Retina (tissue), 1 donor: ENCODE measurements around the gene FBXW12.

Experiments used
- DNase-seq: peaks from one replicate; pipeline ENCODE4 v3.0.0-alpha.2; 2016

The FBXW12 gene

DNA sequence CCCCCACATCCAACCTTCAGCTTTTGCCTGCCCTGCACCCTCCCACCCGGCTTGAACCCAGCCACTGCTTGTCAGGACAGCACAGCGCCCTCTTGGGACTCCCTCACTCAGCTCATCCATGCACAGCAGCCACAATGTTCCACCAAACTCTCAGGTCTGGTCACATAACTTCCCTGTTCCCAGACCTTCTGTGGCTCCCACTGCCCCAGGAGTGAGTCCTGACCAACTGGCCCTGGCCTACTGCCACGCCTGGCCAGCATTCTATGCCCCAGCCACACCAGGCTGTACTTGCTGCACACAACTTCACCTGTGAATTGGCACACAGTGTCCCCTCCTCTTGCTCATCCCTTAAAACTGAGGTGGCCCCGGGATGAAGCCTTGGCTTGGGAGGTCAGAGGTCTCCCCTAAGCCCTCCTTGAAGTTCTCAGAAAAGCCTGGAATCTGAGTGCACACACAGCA is 36.8 kb downstream of the FBXW12 start:
- DNase-seq, result no peak

DNA sequence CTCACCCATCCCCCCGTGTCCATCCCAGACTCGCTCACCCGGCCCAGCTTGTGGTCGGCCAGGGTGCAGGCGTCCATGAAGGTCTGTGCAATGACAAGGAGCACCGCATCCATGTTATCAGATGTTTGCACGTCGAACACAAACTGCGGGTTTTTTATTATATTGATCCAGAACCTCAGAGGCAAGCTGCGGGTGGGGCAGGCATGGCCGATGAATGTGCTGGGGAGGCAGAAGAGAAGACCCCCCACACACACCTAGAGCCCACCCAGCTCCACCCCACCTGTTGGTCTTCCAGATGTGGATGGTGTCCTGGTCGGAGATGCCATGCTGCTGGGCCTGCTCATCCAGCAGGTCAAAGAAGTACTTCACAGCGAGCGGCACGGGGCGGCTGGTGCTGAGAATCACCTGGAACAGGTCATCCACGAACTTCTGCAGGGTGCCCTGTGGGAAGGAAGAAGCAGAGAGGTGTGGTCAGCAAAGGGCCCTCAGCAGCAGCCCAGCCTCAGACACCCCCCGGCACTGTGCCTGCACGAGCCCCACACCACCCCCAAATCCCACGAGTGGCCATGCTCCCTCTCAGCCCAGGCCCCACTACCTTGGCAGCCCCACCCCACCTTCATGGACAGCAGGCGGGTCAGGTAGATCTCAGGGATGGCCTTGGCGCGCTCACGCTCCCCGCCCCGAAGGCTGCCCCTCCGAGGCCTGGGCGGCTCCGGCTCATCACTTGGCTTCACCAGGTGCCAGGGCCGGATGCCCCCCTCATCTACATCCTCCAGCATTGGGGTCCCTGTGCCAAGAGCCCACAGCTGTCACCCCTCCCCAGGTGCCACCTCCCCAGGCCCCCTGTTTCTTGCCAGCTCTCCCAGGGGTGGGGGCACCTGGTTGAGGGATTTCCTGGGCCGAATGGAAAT is 37.5 kb downstream of the FBXW12 start:
- DNase-seq, result no peak

DNA sequence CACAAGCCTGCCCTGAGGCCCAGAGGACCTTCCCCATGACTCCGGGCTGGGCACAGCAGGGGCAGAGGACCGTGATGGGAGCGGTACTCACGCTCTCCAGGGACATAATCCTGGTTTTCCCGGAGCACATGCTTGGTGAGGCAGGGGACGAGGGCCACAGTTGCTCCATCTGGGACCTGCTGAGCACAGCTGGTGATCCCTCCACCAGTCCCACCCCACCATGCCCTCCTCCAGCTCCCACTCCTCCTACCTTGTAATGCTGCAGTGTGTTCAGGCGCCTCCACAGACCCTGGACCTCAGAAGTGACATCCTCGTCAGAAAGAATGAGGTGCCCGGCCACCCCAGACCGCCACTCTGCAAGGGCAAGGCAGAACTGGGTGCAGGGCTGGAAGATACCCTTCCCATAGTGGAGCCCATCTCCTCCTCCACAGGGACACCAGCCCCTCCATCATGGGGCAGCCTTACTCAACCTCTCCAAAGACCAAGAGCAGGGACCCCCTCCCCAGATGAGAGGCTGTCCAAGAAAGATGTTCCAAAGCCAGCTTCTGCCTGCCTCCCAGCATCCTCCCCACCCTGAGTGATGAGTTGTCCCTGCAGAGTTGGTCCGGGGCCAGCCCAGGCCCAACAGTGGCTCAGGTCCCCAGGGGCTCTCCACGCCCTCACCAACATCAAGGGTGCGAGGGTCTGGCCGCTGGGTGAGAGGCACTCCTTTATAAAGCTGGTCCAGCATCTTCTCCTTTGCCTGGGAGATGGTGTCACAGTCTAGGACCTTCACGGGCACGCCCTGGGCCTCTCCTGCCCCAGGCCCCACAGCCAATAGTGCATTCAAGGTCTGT is 38.4 kb downstream of the FBXW12 start:
- no peak for DNase-seq

DNA sequence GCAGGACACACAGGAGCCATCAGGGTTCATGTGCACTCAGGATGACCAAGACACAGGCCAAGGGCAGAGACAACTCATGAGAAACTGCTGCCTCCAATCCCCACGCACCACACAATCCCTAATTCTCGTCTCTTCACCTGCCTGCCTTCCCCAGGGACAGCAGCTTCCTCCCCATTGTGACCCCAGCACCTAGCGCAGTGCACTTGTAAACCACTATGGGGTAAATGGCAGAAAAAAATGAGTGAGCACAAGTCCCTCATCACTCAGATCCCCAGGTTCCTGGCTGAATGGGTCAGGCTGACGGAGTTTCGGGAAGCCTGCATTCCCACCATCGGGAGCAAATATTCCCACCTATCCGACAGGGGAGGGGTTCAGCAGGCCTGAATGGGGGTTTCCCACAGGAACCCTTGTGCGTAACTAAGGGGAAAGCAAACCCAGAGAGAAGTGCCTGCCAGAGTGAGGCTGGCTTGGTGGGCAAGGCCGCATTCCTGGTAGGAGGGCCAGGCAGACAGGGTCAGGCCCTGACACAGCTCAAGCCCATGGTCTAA is 39.1 kb downstream of the FBXW12 start:
- DNase-seq, result no peak

DNA sequence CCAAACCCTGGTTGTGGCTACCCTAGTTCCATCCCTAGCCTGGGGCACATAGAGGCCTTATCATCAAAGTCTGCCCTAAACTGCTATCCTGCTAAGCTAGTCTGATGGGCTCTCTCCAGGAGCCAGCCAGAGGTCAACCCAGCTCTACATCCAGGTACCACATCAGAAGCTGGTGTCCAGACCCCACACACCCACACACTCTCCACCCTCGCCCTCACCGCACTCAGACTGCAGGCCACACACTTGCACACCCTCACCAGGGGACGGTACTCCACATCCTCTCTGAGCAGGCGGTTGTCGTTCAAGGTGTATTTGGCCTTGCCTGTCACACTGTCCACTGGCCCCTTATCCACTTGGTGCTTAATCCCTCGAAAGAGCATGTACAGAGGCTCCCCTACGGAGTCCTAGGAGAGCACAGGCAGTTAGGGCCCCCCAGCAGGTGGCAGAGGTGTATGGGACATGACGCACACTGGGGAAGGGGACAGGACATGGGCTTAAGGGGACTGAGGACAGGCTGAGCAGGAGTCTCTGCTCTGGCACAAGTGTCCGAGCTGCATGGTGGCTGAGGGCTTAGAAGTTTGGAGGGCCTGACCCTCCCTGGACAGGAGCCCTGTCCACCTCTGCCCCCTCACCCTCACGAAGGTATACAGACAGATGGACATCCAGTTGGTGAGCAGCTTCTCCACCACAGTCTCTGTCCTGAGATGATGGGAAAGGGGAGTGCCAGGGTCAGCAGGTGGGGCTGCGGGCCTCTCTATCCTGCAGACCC is 39.8 kb downstream of the FBXW12 start:
- no peak for DNase-seq

DNA sequence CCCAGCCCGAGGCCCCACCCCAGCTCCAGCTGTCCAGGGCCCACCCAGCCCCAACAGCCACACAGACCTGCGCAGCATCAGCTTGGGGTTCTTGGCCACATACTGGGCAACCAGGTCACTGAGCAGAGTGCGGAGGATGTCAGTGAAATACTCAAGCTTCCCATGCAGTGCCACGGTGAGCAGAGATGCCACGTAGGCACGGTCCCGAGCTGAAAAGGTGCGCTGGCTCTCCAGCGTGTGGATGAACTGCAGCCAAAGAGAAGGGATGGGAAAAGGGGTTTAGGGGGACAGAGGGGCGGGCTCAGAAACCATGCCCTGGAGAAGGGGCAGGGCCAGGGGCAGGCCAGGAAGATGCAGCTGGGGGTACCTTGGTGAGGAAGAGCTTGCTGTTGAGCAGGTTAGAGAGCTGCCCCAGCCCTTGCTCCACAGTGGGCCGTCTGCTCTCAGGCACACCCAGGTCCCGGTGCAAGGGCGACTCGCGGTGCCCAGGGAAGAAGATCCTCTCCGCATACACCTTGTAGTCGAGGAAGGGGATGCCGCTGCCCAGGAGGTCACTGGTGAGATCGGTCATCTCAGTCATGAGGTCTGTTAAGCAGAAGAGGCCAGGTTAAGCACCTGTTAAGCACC is 40.5 kb downstream of the FBXW12 start:
- no peak for DNase-seq

DNA sequence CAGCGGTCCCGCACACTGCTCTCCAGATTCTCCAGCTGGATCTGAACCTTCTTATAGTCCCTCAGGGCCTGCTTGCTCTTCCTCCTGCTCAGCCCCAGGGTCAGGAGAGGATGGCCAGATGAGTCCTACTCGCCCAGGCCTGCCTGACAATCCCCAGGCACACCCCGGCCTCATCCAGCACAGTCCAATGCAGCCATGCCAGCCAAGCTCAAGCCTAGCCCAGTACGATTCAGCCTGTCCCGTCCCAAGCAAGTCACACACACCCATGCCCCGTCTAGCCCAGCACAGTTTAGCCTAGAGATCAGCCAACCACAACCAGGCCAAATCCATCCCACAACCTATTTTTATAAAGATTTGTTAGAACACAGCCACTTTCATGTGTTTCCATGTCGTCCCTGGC is 41.1 kb downstream of the FBXW12 start:
- no peak for DNase-seq

DNA sequence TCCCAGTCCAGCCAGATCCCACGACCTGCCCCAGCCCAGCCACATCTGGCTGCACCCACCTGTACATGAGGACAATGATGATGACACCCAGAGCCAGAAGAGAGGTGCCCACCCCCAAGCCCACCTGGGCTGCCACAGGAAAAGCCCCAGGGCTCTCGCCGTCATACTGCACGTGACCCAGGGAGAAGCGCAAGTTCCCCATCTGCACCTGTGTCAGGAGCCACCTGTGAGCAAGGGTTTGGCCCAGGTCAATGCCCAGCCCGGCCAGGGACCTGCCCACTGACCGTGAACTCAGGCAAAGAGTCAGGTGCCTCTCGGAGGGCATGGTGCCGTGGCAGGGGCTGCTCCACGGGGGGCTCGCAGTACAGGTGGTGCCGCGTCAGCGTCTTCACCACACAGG is 41.6 kb downstream of the FBXW12 start:
- DNase-seq, result no peak

DNA sequence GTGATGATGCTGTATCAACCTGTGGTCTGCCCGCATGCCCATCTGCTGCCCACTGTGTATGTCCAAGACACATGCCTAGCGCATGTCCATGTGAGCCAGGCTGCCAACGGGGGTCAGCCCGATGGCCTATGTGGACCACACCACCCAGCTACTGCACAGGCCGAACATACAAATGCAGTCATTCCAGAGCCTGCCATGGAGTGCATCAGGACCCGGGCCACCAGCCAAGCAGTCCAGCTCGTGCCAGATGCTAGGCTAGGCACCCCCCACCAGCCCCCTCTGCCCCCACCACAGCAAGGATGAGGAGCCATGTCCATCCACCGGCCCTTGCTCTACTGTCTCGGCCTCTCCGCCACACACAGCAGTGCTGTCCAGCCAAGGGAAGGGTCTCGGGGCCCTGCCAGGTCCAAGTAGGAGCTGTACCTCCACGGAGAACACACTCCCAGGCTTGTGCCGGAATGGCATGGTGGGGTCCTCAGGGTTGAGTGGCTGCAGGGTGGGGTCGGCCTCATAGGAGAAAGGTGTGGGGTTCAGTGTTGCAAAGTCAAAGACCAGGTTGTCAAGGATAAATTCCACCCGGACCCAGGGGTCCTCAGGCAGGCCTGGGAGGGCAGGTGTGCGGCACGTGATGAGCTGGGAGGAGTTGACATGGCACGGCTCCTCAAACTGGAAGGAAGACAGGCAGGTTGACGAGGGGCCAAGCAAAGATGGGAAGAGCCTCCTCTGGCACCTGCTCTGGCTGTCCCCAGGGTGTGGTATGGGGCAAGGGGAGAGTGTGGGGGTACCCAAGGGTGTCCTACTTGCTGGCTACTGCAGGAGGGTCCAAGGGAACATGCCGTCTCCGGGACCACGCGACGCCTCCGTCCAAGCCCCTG is 42.6 kb downstream of the FBXW12 start:
- no peak for DNase-seq

DNA sequence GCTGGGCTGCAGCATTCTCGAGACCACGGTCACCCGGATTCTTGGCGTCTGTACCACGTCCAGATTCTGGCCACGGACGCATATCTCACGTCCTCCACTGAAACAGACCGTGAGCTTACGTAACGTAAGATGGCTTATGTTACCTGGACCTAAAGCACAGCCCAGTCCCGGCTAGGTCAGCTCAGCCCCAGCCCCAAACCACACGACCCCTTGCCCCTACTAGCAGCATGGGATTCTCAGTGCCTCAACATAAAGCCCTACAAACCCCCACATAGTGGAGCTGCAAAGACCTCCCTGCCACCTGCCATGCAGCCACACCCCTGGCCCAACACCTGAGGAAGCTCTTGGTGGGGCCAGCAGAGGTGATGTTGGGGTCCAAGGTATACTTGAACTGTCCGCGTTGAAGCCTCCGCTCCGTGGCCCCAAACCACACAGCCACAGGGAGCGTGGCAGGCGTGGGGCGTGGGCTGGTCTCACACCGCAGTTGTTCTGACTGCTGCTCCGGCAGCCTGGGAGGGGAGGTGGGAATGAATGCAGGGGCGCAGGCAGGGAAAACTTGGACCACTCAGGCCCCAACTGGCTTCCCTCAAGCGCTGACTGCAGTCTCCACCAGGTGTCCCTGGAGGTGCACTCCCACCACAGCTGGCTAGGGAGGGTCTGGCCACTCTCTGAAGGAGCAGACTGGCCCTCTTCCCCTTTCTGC is 43.4 kb downstream of the FBXW12 start:
- no peak for DNase-seq

DNA sequence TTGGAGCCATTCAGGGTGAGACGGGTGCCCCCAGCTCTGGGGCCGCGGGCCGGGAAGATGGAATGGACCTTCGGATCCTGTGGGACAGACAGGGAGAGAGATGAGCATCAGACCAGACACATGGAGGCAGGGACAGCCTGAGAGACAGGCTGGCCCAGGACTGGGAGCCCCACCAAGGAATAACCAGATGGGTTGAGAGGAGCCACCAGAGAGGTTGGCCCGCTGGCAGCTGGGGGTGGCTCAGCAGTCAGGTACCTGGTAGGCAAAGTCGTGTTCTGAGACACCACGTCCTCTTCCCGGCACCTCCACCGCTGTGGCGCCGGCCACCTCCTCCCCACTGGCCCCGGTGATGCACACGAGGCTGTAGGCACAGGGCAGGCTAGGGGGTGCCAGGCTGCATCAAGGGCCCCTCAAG is 44.1 kb downstream of the FBXW12 start:
- no peak for DNase-seq

DNA sequence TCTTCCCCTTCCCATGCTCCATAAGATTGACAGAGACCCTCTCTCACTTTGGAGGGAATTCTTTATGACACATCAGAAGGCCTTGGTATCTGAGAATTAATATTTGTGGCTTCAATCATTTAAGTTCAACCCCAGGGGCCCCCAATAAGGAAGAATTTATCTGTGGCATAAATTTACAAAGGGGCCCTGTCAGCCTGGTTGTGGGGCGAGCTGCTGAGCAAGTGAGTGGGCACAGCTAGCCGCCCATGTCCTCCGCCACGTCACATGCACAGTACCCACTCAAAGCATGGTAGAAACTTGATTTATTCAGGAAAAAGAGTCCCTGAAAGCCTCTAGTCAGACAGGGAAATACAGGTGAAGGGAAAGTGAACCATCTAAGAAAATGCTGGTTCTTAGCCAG is 44.5 kb downstream of the FBXW12 start:
- no peak for DNase-seq

DNA sequence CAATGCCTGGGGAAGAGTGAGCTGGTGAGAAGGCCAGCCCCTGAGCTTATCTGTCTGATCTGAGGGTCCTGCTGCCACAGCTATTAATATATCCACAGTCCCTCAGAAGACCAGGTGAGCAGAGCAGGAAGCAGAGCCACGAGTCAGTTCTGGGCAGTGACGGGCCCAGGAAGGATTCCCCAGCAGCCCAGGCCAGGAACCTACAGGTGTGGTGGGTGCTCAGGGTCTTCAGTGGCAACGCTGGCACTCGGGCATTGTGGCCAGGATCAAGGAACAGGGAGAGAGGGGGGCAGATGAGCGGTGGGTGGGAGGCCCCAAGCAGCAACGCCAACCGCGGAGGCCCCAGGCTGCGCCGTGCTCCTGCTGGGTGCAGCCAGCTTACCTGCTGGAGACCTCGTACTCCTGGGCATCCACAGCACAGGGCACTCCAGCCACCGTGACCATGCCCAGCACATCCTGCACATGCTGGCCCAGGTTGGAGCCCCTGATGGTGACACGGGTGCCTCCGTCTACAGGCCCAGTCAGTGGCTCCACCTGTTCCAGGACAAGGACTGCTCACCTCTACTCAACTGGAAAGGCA is 45.6 kb downstream of the FBXW12 start:
- DNase-seq, result no peak

DNA sequence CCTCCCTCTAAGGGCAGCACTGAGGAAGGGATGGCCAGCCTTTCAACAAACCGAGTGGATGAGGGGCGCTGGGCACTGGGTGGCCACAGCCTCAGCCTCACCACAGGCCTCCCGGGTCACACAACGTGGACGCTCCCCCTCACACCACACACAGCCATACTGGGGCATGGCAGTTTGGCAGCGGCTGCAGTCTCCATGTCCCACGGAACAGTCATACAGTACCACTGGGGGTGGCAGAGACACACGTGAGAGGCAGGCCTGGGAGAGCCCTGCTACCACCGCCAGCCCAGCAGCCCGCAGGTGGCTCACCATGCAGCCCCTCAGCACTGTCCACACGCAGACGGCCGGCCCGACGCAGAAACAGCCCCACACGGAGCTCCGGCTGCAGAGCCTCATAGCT is 46.1 kb downstream of the FBXW12 start:
- no peak for DNase-seq

DNA sequence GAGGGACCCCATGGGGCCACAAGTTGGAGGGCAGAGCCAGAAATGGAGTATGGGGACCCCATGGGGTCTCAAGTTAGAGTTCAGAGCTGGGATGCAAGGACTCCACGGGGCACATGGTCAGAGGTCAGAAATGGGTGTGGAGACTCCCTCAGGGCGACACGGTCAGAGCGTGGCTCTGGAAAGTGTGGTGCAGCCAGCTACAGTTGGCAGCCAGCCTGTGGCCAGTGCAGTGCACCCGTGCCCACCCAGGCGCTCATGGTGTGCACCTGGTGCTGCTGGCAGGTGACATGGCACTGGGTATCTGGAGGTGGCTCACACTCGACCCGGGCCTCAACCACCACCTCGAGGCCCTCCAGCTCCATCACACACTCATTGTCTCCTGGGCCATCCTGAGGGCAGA is 46.6 kb downstream of the FBXW12 start:
- no peak for DNase-seq

DNA sequence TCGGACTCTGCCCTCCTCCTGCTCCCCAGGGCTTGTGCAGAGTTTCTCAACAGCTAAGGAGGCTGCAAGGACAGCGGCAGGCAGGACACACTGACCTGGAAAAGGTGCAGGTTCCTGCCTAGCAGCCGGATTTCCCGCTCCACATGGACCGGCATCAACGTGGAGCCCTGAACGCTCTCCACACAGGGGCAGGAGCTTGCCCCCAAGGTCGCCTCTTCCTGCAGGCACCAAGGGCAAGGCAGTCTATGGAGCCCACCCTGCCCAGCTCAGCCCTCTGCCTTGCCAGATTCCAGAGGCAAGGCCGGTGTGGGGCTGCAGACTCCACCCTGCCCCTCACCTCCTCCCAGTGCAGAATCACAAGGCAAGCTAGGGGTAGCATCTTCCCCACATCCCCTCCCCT is 47.1 kb downstream of the FBXW12 start:
- DNase-seq, result no peak

DNA sequence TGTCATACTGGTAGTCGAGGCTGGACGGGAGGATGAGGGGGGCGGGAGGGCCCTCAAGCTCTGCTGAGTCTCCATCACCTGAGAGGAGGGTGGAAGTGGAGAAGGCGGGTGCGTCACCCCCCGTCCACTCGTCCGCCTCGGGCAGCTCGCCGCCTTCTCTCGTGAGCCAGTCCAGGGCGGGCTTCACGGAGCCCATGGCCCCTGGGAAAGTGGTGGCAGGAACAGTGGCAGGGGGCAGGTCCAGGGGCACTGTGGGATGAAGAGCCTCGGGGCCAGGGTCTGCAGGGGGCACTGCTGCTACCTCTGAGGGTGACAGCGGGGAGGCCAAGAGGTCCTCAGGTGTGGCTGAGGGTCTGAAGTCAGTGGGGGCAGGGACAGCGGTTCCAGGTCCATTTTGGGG is 47.6 kb downstream of the FBXW12 start:
- DNase-seq, result no peak

DNA sequence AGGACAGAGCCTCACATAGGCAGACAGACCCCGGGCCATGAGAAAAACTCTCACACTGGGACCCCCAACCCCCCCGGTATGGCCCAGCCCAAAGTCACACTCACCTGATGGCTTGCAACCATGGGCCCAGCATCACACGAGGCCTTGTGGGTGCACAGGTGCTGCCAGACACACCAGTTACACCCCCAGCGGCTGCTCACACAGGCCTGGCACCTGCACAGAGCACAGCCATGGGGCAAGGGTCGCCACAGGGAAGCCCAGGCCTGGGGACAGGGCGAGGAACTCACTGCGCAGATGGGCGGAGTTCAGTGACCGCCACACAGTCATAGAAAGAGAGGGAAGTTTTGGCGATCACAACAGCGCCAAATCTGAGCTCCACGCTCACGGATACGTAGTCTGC is 48.5 kb downstream of the FBXW12 start:
- DNase-seq, result no peak

DNA sequence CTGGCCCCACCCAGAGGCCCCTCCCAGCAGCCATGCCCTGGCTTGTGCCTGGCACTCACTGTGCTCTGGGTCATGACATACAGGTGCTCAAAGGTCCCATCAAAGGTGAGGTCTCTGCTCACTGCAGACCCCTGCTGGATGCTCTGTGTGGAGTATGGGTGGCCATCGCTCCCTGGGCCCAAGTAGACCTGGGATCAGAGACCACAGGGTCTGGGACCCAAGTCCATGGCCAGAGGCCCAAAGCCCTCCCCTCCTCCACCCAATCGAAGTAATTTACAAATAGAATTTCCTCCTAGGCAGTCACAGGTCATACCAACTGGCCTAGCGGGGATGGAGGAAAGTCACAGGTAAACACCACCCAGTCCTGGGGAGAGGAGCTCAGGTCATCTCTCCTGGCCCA is 50.3 kb downstream of the FBXW12 start:
- no peak for DNase-seq

DNA sequence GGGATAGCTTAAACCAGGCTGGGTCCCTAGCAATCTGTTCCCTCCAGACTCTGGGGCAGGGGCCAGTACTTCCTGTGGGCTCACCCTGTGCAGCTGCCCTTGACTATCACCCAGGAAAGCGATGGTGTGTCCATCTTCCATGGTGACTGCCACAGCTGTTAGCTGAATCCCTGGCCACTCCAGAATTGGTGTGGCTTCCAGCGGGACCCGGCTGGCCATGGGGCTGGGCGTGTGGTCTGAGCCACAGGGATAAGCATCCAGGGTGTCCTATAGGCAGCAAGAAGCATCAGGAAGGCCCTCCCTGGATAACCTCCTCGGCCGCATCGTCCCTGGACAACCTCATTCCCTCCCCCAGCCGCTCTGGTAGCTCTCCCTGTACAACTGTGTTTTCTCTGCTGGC is 50.7 kb downstream of the FBXW12 start:
- no peak for DNase-seq
